HG03064 (cell line): ENCODE results near the gene RAC2.

Experiments
- ATAC-seq: cut with Tn5 transposase; IDR thresholded peaks from one replicate; pipeline ENCODE4 v1.9.1; 2021; ENCODE audit warnings: low read depth; ENCODE audit not compliant: unreplicated experiment

Gene RAC2

GRCh38 chr22:37193629-37194191, 50.4 kb downstream of the RAC2 start:
- ATAC-seq, result no peak

DNA sequence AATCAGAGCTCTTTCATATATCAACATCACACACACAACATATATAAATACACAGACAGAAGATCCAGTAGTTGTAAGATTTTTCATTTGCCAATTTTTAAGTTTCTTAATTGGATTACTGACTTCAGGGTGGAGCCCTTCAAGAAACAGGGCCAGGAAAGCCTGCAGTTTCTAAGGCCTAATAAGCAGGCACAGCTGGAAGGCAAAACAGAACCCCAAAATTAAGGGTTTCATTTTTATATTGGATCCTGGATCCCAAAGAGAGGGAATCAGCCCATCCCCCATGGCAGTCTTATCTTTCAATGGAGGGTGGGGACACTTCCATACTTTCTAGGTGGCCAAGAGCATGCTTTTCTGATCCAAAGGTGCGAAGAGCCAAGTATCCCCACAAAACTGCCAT, 51.3 kb downstream of the RAC2 start:
- no peak for ATAC-seq

DNA sequence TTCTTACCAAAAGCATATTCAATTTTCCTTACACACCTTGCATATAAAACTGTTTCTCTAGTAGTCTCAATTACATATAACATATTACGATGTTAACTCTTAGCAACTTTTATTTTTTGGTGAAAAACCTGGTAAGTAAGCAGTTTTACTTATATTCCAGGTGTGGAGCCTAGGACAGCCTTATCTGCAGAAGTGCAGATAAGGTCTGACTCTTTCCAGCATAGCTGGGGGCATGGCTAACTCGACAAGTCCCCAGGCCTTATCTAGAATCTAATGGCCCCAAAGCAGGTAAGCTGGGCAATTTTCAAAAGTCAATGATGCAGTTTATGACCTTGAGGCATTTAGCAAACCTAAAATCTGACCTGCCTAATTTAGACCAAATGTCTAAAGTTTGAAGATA, 51.9 kb downstream of the RAC2 start:
- ATAC-seq, result no peak

DNA sequence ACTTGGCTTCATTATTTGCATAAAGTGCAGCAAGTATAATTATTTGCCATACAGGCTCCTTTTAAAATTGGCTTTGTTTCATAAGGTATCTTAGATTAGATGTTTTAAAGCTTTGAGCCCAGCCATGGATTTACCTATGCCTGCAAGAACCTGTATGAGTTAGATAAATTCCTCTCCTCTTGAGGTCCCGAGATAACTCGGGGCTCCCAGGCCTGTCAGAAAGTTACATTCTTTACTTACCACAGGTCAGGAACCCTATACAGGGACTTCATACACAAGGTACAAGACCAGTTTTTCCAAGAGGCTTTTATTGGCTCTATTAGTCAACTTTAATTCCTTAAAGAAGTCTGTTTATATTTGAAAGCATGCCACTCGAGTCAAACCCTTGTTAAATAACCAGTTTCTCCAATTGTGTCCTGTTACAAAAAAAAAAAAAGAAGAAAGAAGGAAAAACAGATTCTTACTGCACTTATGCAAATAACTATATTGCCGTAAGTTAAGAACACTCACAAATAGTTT, 53.7 kb downstream of the RAC2 start:
- ATAC-seq, result no peak

DNA sequence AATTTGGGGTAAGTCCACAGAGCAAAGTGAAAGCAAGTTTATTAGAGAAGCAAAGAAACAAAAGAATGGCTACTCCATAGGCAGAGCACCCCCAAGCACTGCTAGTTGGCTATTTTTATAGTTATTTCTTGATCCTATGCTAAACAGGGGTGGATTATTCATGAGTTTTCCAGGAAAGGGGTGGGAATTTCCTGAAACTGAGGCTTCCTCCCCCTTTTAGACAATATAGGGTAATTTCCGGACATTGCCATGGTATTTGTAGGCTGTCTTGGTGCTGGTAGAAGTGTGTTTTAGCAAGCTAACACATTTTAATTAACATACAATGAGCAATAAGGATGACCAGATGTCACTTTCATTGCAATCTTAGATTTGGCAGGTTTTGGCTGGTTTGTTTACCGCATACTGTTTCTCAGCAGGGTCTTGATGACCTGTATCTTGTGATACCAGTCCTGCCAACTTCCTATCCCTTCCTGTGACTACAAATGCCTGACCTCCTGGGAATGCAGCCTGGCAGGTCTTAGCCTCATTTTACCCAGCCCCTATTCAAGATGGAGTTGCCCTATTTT, 55.1 kb downstream of the RAC2 start:
- no peak for ATAC-seq

GRCh38 chr22:37187891-37188761, 55.9 kb downstream of the RAC2 start, which contains the start of gene C1QTNF6:
Gene C1QTNF6, minus strand, starts transcription at chr22:37188247. Its CDS starts 34 bp downstream, at chr22:37188213.
- ATAC-seq, result no peak

GRCh38 chr22:37187552-37187890, 56.5 kb downstream of the RAC2 start:
- no peak for ATAC-seq

- ATAC-seq, result no peak
These were observed 57.0 kb downstream of the RAC2 start for GRCh38 chr22:37186997-37187522.

DNA sequence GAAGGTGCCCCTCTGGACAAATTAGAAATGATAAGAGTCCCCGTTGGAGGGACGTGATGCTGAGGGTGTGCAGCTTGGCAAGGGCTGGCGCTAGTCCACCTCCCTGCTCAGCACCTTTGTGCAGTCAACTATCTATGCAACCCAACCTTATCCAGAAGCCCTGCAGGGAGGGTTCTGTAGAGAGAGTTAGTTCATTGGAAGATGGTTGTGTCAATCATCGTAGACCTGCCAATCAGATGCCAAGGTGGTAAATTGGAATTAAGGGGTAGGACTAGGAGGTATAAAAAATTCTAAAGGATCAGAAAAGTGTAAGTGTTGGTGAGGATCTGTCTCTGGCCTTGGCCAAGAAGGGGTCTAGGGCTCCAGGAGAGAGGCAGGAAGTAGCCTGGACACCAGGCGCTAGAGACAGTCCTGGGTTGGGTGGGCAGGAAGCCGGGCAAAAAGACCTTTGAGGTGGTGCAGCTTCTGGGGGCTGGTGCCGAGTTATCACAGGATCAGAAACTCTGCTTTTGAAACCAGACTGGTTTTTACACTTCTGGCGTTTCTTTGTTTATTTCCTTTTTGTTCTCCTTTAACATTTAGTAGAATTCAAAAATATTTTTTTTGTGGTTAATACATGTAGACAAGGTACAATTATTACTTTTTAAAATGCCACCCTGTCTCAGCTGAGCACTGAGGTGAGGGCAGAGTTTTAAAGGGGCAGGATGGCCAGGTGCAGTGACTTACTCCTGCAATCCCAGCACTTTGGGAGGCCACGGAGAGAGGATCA, 57.7 kb downstream of the RAC2 start:
- no peak for ATAC-seq

DNA sequence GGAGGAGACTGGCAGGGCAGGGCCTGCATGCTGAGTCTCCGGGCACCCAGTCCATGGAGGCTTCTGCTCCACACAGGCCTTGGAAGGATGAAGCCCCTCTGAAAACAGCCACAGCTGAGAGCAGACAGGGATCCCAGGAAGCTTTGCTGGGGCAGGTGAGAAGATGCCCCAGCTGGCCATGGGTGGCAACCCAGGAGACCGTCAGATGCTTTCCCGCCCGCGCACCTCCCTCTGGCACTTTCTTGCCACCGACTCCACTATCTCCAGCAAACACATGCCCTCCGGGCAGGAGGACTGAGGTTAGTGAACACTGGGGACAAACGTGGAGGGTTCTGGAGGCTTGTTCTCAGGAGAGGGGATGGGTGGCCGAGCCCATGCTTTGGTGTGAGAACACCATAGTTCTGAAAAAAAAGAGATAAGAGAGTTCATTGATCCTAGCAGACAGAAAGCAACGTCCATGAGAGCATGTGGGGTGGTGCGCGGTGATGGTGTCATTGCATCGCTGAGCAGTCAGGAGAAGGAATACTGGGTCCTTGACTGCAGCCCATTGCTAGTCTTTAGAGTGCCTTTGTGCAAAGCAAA, 58.3 kb downstream of the RAC2 start:
- ATAC-seq, result no peak

DNA sequence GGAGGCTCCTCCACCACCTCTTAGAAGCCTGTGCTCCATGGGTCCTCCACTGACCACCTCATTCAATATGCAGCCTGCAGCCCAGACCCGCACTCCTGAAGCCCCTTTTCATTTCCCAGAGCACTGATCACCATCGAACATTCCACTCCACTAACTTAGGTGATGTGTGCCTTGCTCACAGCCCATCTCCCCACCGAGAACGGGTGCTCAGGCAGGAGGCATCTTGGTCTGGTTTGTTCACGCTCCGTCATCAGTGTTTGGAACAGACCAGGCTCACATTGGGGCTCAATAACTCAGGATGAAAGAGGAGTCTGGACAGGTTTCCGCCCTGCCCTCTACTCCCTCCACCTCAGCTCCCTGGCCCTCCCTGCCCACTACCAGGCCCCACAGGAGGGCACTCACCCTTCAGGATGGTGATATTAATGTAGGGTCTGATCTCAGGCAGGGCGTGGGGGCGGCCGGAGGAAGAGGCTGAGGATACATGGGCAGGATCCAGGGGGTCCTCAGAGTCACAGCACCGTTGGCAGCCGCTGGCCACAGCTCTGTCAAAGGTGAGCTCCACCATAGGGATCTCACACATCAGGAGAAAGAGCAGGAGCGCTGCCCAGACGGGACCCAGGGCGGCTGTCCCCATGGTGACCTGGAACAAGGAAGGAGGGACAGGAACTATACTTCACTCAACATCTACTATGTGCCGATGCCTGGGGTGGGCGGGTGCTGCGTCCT, 59.1 kb downstream of the RAC2 start:
- ATAC-seq, result no peak

DNA sequence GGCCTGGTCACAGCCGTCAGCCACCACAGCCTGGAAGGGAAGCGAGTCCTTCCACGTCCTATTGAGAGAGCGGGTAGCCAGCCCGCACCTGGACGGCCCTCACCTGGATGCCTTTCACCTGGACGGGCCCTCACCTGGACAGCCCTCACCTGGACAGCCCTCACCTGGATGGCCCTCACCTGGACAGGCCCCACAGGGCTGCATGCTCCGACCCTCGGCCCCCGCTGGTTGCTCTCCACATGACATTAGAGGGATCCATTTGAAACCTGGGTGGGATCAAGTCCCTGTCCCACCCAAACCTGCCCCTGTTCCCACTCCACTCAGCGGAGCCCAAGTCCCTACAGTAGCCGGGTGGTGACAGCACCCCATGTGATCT, 59.7 kb downstream of the RAC2 start:
- ATAC-seq, result no peak

DNA sequence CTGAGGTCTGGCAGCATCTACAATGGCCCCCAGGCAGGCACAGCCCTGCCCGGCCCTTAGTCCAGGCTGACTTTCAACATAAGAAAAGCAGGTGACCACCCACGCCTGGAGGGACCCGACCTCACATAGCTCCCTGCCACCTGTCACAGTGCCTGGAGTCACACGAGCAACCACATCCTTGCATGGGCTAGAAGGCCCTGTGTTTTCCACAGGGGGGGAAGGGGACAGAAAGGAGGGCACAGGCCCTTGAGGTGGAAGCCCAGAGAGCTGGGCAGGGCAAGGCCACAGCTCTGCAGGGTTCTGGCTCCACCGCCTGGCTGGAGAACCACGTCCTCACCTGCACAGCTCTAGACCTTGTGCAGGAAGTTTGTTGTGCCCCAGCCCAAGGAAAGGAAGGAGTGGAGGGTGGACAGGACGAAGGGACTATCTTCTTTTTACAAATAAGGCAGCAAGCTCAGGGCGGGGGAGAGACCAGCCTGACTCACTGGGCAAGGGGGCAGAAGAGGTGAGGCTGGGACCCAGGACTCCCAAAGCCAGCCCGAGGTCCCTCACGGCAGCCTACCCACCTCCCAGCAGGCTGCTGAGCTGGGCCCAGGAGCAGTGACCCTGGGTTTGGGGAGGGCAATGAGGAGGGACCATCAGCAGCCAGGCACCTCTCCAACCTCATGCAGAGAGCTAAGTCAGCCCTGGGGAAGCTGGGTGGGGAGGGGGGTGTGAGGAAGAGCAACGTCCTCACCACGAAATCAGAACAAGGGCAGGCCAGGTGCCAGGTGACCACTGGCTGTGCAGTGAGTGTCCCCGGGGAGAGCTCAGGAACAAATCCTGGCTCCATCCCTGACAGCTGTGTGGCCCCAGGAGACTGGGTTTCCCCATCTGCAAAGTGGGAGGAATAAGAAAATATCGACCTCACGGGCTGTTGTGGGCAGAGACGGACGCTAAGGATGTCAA, 60.4 kb downstream of the RAC2 start:
- no peak for ATAC-seq

DNA sequence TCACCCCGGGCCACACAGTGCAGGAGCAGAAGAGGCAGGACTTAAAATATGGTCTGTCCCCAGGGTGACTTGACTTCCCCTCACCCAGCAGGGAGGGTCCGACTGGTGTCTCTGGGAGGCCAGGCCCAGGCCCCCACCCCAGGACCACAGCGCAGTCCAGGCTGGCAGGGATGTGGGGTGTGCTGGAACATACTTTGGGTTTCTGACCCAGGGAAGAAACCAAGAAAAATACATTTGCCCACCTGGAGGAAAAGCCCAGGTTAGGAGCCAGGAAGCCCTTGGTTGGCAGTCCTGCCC, 61.2 kb downstream of the RAC2 start:
- ATAC-seq, result no peak

DNA sequence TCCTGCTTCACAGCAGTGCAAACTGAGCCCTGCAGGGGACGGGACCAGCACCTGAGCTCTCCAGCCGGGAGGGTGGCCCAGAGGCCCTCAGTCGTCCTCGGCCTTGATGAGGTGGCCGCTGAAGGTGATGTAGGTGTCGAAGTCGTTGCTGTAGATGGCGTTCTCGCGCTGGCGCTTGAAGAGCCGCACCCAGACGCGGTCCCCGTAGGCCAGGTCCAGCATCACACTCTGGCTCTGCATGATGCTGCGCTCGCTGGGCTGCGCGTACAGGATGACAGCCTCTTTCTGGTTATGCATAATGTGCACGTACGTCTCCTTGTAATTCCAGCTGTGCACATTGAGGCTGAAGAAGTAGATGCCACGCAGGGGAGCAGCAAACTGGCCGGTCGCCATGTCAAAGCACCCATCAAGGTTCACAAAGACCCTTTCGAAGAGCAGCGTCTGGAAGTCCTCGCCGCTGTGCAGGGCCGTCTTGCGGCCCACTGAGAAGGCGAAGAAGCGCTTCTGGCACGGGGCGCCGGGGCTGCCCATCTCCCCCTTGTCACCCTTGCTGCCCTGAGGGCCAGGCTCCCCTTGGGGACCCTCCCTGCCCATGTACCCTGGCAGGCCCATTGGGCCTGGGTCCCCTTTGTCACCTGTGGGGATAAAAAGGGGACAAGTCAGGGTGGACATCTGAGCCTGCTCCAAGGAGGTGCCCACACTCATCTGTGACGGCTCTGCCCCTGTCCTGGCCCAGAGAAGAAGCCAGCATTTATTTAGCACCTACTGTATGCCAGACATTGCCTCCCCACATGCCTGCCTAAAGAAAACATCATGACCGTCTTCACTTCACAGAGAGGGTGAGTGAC, 61.7 kb downstream of the RAC2 start:
- no peak for ATAC-seq

- no peak for ATAC-seq
These were observed 62.4 kb downstream of the RAC2 start for GRCh38 chr22:37181681-37182080.

GRCh38 chr22:37180531-37181231, 63.4 kb downstream of the RAC2 start:
- no peak for ATAC-seq
